OCI-LY7 (cell line): ENCODE measurements around the gene BRSK2. TPM values are rescaled to one million over a fixed set of nuclear protein-coding genes. Genes with fewer than 3 reads are reported as not detected.

Experiments used
- BruUV-seq: library from RNA; stranded (reverse); fragments of 400-500 nt; replicated peaks from 2 replicates; lab custom pipeline; 2021; lab: Mats Ljungman, UMichigan
- CTCF ChIA-PET: fragments of 300-600 bp; sonication (Branson Sonifier 250); formaldehyde crosslinking; loops from one replicate; lab custom pipeline; 2022; ENCODE audit warnings: antibody characterized with exemption; ENCODE audit not compliant: unreplicated experiment; lab: Charles Lee
- POLR2A ChIA-PET: fragments of 300-600 bp; sonication (Branson Sonifier 250); formaldehyde crosslinking; loops from one replicate; lab custom pipeline; 2022; ENCODE audit warnings: antibody characterized with exemption; lab: Charles Lee
- DNase-seq: peaks from one replicate; pipeline ENCODE4 v3.0.0-alpha.2; 2015; ENCODE audit warnings: low spot score
- H2AFZ ChIP-seq: fragments of 200-600 bp; sonication (generic), shearing (Covaris generic); 2 replicates; pipeline ENCODE4 v1.6.1; 2014; ENCODE audit warnings: mild to moderate bottlenecking, antibody characterized with exemption, low read length, moderate library complexity
- H3K27ac ChIP-seq: fragments of 200-600 bp; sonication (generic); 2 replicates; pipeline ENCODE4 v1.5.1; 2014; ENCODE audit warnings: mixed run types, low read depth, mild to moderate bottlenecking, moderate library complexity, low read length, inconsistent platforms; ENCODE audit not compliant: poor library complexity, severe bottlenecking
- H3K36me3 ChIP-seq: fragments of 200-600 bp; sonication (generic); 2 replicates; pipeline ENCODE4 v1.6.1; 2014; ENCODE audit warnings: mild to moderate bottlenecking, antibody characterized with exemption, low read length, moderate library complexity, mixed read lengths; ENCODE audit not compliant: insufficient read depth
- H3K4me1 ChIP-seq: fragments of 200-600 bp; sonication (generic); 2 replicates; pipeline ENCODE4 v1.5.1; 2014; ENCODE audit warnings: mild to moderate bottlenecking, low read length; ENCODE audit not compliant: insufficient read depth, poor library complexity, severe bottlenecking
- H3K4me2 ChIP-seq: fragments of 200-600 bp; sonication (generic); 2 replicates; pipeline ENCODE4 v1.6.1; 2014; ENCODE audit warnings: mild to moderate bottlenecking, low read length
- H3K4me3 ChIP-seq: fragments of 200-600 bp; sonication (generic); 2 replicates; pipeline ENCODE4 v1.5.1; 2014; ENCODE audit warnings: mild to moderate bottlenecking, low read depth, low read length; ENCODE audit not compliant: poor library complexity, severe bottlenecking
- H3K79me2 ChIP-seq: fragments of 200-600 bp; sonication (generic); 2 replicates; pipeline ENCODE4 v1.6.1; 2016; ENCODE audit warnings: low read depth, mild to moderate bottlenecking, low read length, moderate library complexity, mixed read lengths; ENCODE audit not compliant: insufficient read depth
- H3K9me2 ChIP-seq: fragments of 200-600 bp; sonication (generic); 2 replicates; pipeline ENCODE4 v1.6.1; 2016; ENCODE audit warnings: mild to moderate bottlenecking, low read length, mixed read lengths; ENCODE audit not compliant: insufficient read depth
- H3K9me3 ChIP-seq: fragments of 200-600 bp; sonication (generic); 2 replicates; pipeline ENCODE4 v1.6.1; 2014; ENCODE audit warnings: mild to moderate bottlenecking, mixed run types, low read length, mixed read lengths
- H4K20me1 ChIP-seq: fragments of 200-600 bp; sonication (generic); 2 replicates; pipeline ENCODE4 v1.6.1; 2014; ENCODE audit warnings: mild to moderate bottlenecking, antibody characterized with exemption, low read length, moderate library complexity, mixed read lengths; ENCODE audit not compliant: insufficient read depth
- EZH2phosphoT487 ChIP-seq: fragments of 200-600 bp; sonication (generic); IDR thresholded peaks from 2 replicates; pipeline ENCODE4 v1.6.1; 2018; ENCODE audit warnings: low read depth, borderline replicate concordance, mild to moderate bottlenecking, mixed run types, antibody characterized with exemption, low read length, moderate library complexity, mixed read lengths
- intact Hi-C: fragments of 100-400 bp; cut with micrococcal nuclease; formaldehyde crosslinking; loops from one replicate; pipeline ENCODE4 v1.10.0; 2022; ENCODE audit not compliant: unreplicated experiment
- total RNA-seq, 2 experiments: library from RNA; depleted of rRNA in 1 of 2; stranded (reverse); fragments of >200 nt in 1 of 2; shearing (Covaris generic) in 1 of 2; gene quantifications; 2 replicates each; pipeline ENCODE4 v1.2.3, GENCODE V29; 2014 to 2022
- TF ChIP-seq, protein P1 (sequence below): fragments of 200-600 bp; sonication (generic); conservative IDR thresholded peaks from 2 replicates; pipeline ENCODE4 v1.5.1; 2014; ENCODE audit warnings: mild to moderate bottlenecking, antibody characterized with exemption, low read length, moderate library complexity, mixed read lengths

BRSK2 gene
- total RNA-seq, 2 experiments from 2014 or later = not detected

DNA sequence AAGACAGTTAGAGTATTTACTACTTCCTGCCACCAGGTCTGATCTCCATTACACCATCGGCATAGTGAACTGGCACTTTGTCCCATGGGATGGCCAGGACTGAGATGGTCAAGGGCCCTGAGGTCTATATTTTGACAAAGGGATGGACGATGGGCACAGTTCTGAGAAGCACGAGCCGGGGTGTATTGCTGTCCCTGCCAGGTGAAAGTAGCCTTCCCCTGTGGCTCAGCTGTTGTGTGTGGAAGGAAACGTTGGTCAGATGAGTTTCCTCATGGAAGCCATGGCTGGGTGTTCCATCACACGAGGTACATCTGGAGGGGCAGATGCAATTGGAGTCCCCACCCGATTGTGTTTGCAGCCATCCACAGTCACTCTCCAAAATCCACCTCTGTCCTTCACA, 27.9 kb upstream of the BRSK2 start:
- intact Hi-C loops = no loop called here
- no TSS peak for BruUV-seq
- H3K9me2 ChIP-seq = no peaks in the 10 kb centered on the region
- H3K79me2 ChIP-seq = no peaks in the 10 kb centered on the region
- no peak overlapping the region for H3K4me2 ChIP-seq
- H3K9me3 ChIP-seq = no peaks in the 10 kb centered on the region
- no peaks in the 10 kb centered on the region for H3K4me1 ChIP-seq
- no peak for DNase-seq
- no peak overlapping the region for H3K27ac ChIP-seq
- H4K20me1 ChIP-seq = no peaks in the 10 kb centered on the region
- no peaks in the 10 kb centered on the region for H3K36me3 ChIP-seq
- POLR2A ChIA-PET = no interaction called here
- CTCF ChIA-PET = no interaction called here
- TF ChIP-seq, protein P1, sequence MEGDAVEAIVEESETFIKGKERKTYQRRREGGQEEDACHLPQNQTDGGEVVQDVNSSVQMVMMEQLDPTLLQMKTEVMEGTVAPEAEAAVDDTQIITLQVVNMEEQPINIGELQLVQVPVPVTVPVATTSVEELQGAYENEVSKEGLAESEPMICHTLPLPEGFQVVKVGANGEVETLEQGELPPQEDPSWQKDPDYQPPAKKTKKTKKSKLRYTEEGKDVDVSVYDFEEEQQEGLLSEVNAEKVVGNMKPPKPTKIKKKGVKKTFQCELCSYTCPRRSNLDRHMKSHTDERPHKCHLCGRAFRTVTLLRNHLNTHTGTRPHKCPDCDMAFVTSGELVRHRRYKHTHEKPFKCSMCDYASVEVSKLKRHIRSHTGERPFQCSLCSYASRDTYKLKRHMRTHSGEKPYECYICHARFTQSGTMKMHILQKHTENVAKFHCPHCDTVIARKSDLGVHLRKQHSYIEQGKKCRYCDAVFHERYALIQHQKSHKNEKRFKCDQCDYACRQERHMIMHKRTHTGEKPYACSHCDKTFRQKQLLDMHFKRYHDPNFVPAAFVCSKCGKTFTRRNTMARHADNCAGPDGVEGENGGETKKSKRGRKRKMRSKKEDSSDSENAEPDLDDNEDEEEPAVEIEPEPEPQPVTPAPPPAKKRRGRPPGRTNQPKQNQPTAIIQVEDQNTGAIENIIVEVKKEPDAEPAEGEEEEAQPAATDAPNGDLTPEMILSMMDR = no peak
- no peak for TF ChIP-seq EZH2phosphoT487
- no peak overlapping the region for H3K4me3 ChIP-seq
- no peak overlapping the region for H2AFZ ChIP-seq

DNA sequence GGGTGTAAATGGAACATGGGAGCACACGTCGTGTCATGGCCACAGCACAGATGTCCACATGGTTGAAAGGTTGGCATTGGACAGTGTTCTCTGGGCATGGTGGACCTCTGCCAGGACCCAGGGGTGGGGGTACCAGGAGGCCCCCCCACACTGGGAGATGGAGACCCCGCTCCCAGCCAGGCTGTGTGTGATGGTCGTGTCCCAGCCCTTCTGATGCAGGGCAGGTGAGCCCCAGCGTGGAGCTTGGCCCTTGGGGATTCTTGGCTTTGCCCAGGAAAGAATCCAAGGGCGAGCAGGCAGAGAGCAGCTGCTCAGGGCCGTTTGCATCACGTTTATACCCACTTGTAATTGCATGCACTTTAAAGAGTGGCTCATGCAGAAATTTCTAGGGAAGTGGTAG, 22.0 kb upstream of the BRSK2 start:
- Histone ChIP-seq H3K9me2 (no peaks in the 10 kb centered on the region), H3K4me3 (no peak overlapping the region), H2AFZ (no peak overlapping the region), H3K4me2 (no peak overlapping the region), H3K9me3 (no peaks in the 10 kb centered on the region), H3K27ac (no peak overlapping the region), H3K79me2 (no peaks in the 10 kb centered on the region), H3K36me3 (no peaks in the 10 kb centered on the region), H3K4me1 (no peaks in the 10 kb centered on the region), H4K20me1 (no peaks in the 10 kb centered on the region)
- POLR2A ChIA-PET = no interaction called here
- no TSS peak for BruUV-seq
- intact Hi-C loops = no loop called here
- CTCF ChIA-PET = interaction anchor here (0.6 kb wide), 1 partner anchor 142 kb away, joined by 3 read pairs; no protein-coding TSS in a partner anchor
- DNase-seq = no peak
- TF ChIP-seq, protein P1 = no peak
- TF ChIP-seq EZH2phosphoT487 = no peak

DNA sequence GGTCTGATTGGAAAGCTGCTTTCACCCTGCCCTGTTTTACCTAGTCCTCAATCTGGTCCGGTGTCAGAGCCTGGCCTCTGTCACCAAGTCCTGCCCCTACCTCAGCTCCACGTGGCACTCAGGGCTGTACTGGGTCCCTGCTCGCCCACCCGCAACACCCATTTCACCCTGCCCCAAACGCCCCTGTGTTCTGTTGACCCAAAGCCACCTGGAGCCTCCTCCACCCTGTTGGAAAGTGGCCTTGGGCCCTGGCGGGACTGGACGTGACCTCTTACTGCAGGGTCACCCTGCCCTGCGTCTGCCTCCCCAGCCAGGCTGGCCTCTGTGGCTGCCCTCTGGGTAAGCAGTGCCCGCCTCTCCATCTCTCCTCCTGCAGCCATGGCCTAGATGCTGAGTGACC, 21.5 kb upstream of the BRSK2 start:
- no TSS peak for BruUV-seq
- no peaks in the 10 kb centered on the region for H4K20me1 ChIP-seq
- no peaks in the 10 kb centered on the region for H3K4me1 ChIP-seq
- H3K36me3 ChIP-seq = no peaks in the 10 kb centered on the region
- no peak overlapping the region for H3K4me2 ChIP-seq
- no peaks in the 10 kb centered on the region for H3K79me2 ChIP-seq
- TF ChIP-seq EZH2phosphoT487 = no peak
- TF ChIP-seq, protein P1 = no peak
- H3K9me3 ChIP-seq = no peaks in the 10 kb centered on the region
- H3K9me2 ChIP-seq = no peaks in the 10 kb centered on the region
- ChIA-PET POLR2A (no interaction called here), CTCF (interaction anchor here (0.6 kb wide), 1 partner anchor 141 kb away, joined by 3 read pairs; no protein-coding TSS in a partner anchor)
- intact Hi-C loops = no loop called here
- no peak overlapping the region for H3K4me3 ChIP-seq
- no peak overlapping the region for H2AFZ ChIP-seq
- no peak for DNase-seq
- no peak overlapping the region for H3K27ac ChIP-seq
